ENCODE results near the gene RACGAP1. TPM values are rescaled to one million over a fixed set of nuclear protein-coding genes. Genes with fewer than 3 reads are reported as not detected.

The RACGAP1 gene
- total RNA-seq, 1 experiment from 2014 or later, result 78.6 TPM

DNA sequence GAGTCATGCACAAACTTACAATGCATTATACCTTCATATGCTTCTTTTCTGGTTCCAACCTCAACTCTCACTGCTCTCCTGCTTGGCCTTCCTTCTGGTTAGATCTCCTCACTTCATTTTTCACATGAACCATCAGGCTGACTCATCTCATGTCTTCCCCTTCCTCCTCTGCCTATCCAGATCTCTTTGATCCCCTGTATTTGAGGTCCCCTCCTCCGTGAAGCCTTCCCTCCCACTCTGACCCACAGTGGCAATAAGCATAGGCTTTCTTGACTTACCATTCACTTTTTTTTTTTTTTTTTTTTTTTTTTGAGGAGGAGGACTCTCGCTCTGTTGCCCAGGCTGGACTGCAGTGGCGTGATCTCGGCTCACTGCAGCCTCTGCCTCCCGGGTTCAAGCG, 17.4 kb upstream of the RACGAP1 start:
- Histone ChIP-seq H3K4me3 (ENCODE audit: low read length) (no peak overlapping the region), H2AFZ (ENCODE audit: low read length) (no peak overlapping the region), H3K36me3 (ENCODE audit: insufficient read depth, low read length) (no peaks in the 10 kb centered on the region), H3K79me2 (ENCODE audit: low read length) (no peaks in the 10 kb centered on the region), H3K27ac (ENCODE audit: low read length) (no peak overlapping the region), H4K20me1 (ENCODE audit: insufficient read depth, low read depth, low read length) (no peaks in the 10 kb centered on the region), H3K9me3 (ENCODE audit: low read length) (no peaks in the 10 kb centered on the region), H3K4me2 (ENCODE audit: low read depth, low read length, poor library complexity, severe bottlenecking) (no peak overlapping the region), H3K9me2 (replicated peaks; ENCODE audit: insufficient read depth, low read length) (no peaks in the 10 kb centered on the region), H3K9ac (ENCODE audit: low read length) (no peak overlapping the region), H3K27me3 (ENCODE audit: low read length) (no peaks in the 10 kb centered on the region), H3K4me1 (ENCODE audit: low read length) (peaks cover 5% of the 10 kb centered on the region)
- DNase-seq, result no peak

- H3K9me3 ChIP-seq (ENCODE audit: low read length), result no peaks in the 10 kb centered on the region
- no peak overlapping the region for H3K4me2 ChIP-seq (ENCODE audit: low read depth, low read length, poor library complexity, severe bottlenecking)
- H3K9me2 ChIP-seq (replicated peaks; ENCODE audit: insufficient read depth, low read length), result no peaks in the 10 kb centered on the region
- no peak overlapping the region for H3K27ac ChIP-seq (ENCODE audit: low read length)
- no peaks in the 10 kb centered on the region for H3K79me2 ChIP-seq (ENCODE audit: low read length)
- no peak overlapping the region for H3K4me3 ChIP-seq (ENCODE audit: low read length)
- H2AFZ ChIP-seq (ENCODE audit: low read length), result no peak overlapping the region
- H3K4me1 ChIP-seq (ENCODE audit: low read length), result peaks cover 2% of the 10 kb centered on the region
- no peak for DNase-seq
- H4K20me1 ChIP-seq (ENCODE audit: insufficient read depth, low read depth, low read length), result no peaks in the 10 kb centered on the region
- no peaks in the 10 kb centered on the region for H3K27me3 ChIP-seq (ENCODE audit: low read length)
- H3K36me3 ChIP-seq (ENCODE audit: insufficient read depth, low read length), result no peaks in the 10 kb centered on the region
- no peak overlapping the region for H3K9ac ChIP-seq (ENCODE audit: low read length)
These were observed 16.7 kb upstream of the RACGAP1 start for GRCh38 chr12:50041962-50042361.

- H3K9ac ChIP-seq (ENCODE audit: low read length), result no peak overlapping the region
- H3K9me2 ChIP-seq (replicated peaks; ENCODE audit: insufficient read depth, low read length), result no peaks in the 10 kb centered on the region
- no peak overlapping the region for H3K4me3 ChIP-seq (ENCODE audit: low read length)
- no peak for DNase-seq
- no peaks in the 10 kb centered on the region for H3K4me1 ChIP-seq (ENCODE audit: low read length)
- H3K9me3 ChIP-seq (ENCODE audit: low read length), result no peaks in the 10 kb centered on the region
- no peak overlapping the region for H3K27ac ChIP-seq (ENCODE audit: low read length)
- no peak overlapping the region for H3K4me2 ChIP-seq (ENCODE audit: low read depth, low read length, poor library complexity, severe bottlenecking)
- H3K27me3 ChIP-seq (ENCODE audit: low read length), result no peaks in the 10 kb centered on the region
- no peaks in the 10 kb centered on the region for H4K20me1 ChIP-seq (ENCODE audit: insufficient read depth, low read depth, low read length)
- no peaks in the 10 kb centered on the region for H3K36me3 ChIP-seq (ENCODE audit: insufficient read depth, low read length)
- H2AFZ ChIP-seq (ENCODE audit: low read length), result no peak overlapping the region
- H3K79me2 ChIP-seq (ENCODE audit: low read length), result no peaks in the 10 kb centered on the region
These were observed 16.0 kb upstream of the RACGAP1 start for GRCh38 chr12:50041062-50041860.

GRCh38 chr12:50040657-50041056, 15.4 kb upstream of the RACGAP1 start:
- no peaks in the 10 kb centered on the region for H4K20me1 ChIP-seq (ENCODE audit: insufficient read depth, low read depth, low read length)
- H3K9me3 ChIP-seq (ENCODE audit: low read length), result no peaks in the 10 kb centered on the region
- no peaks in the 10 kb centered on the region for H3K79me2 ChIP-seq (ENCODE audit: low read length)
- H3K4me2 ChIP-seq (ENCODE audit: low read depth, low read length, poor library complexity, severe bottlenecking), result no peak overlapping the region
- no peaks in the 10 kb centered on the region for H3K27me3 ChIP-seq (ENCODE audit: low read length)
- no peak for DNase-seq
- H3K27ac ChIP-seq (ENCODE audit: low read length), result no peak overlapping the region
- H3K36me3 ChIP-seq (ENCODE audit: insufficient read depth, low read length), result no peaks in the 10 kb centered on the region
- no peaks in the 10 kb centered on the region for H3K9me2 ChIP-seq (replicated peaks; ENCODE audit: insufficient read depth, low read length)
- H2AFZ ChIP-seq (ENCODE audit: low read length), result no peak overlapping the region
- H3K9ac ChIP-seq (ENCODE audit: low read length), result no peak overlapping the region
- H3K4me1 ChIP-seq (ENCODE audit: low read length), result no peaks in the 10 kb centered on the region
- H3K4me3 ChIP-seq (ENCODE audit: low read length), result no peak overlapping the region

- Histone ChIP-seq H4K20me1 (ENCODE audit: insufficient read depth, low read depth, low read length) (no peaks in the 10 kb centered on the region), H3K9me2 (replicated peaks; ENCODE audit: insufficient read depth, low read length) (no peaks in the 10 kb centered on the region), H3K36me3 (ENCODE audit: insufficient read depth, low read length) (no peaks in the 10 kb centered on the region), H3K9me3 (ENCODE audit: low read length) (no peaks in the 10 kb centered on the region), H3K4me3 (ENCODE audit: low read length) (no peak overlapping the region), H2AFZ (ENCODE audit: low read length) (no peak overlapping the region), H3K4me2 (ENCODE audit: low read depth, low read length, poor library complexity, severe bottlenecking) (no peak overlapping the region), H3K27ac (ENCODE audit: low read length) (no peak overlapping the region), H3K9ac (ENCODE audit: low read length) (no peak overlapping the region), H3K79me2 (ENCODE audit: low read length) (no peaks in the 10 kb centered on the region), H3K27me3 (ENCODE audit: low read length) (no peaks in the 10 kb centered on the region), H3K4me1 (ENCODE audit: low read length) (no peaks in the 10 kb centered on the region)
- peak; percentile 95 for DNase-seq
These were observed 14.0 kb upstream of the RACGAP1 start for GRCh38 chr12:50039151-50039835.

- no peaks in the 10 kb centered on the region for H3K79me2 ChIP-seq (ENCODE audit: low read length)
- no peaks in the 10 kb centered on the region for H3K36me3 ChIP-seq (ENCODE audit: insufficient read depth, low read length)
- H2AFZ ChIP-seq (ENCODE audit: low read length), result no peak overlapping the region
- H3K4me2 ChIP-seq (ENCODE audit: low read depth, low read length, poor library complexity, severe bottlenecking), result no peak overlapping the region
- H3K4me1 ChIP-seq (ENCODE audit: low read length), result no peaks in the 10 kb centered on the region
- H4K20me1 ChIP-seq (ENCODE audit: insufficient read depth, low read depth, low read length), result no peaks in the 10 kb centered on the region
- H3K4me3 ChIP-seq (ENCODE audit: low read length), result no peak overlapping the region
- no peaks in the 10 kb centered on the region for H3K27me3 ChIP-seq (ENCODE audit: low read length)
- DNase-seq, result no peak
- no peaks in the 10 kb centered on the region for H3K9me2 ChIP-seq (replicated peaks; ENCODE audit: insufficient read depth, low read length)
- no peaks in the 10 kb centered on the region for H3K9me3 ChIP-seq (ENCODE audit: low read length)
- no peak overlapping the region for H3K27ac ChIP-seq (ENCODE audit: low read length)
- H3K9ac ChIP-seq (ENCODE audit: low read length), result no peak overlapping the region
These were observed 13.0 kb upstream of the RACGAP1 start for GRCh38 chr12:50038336-50038735.

- no peak for DNase-seq
- Histone ChIP-seq H4K20me1 (ENCODE audit: insufficient read depth, low read depth, low read length) (no peaks in the 10 kb centered on the region), H2AFZ (ENCODE audit: low read length) (no peak overlapping the region), H3K4me3 (ENCODE audit: low read length) (no peak overlapping the region), H3K27ac (ENCODE audit: low read length) (no peak overlapping the region), H3K4me2 (ENCODE audit: low read depth, low read length, poor library complexity, severe bottlenecking) (no peak overlapping the region), H3K9ac (ENCODE audit: low read length) (no peak overlapping the region), H3K36me3 (ENCODE audit: insufficient read depth, low read length) (no peaks in the 10 kb centered on the region), H3K9me2 (replicated peaks; ENCODE audit: insufficient read depth, low read length) (no peaks in the 10 kb centered on the region), H3K27me3 (ENCODE audit: low read length) (no peaks in the 10 kb centered on the region), H3K79me2 (ENCODE audit: low read length) (no peaks in the 10 kb centered on the region), H3K9me3 (ENCODE audit: low read length) (no peaks in the 10 kb centered on the region), H3K4me1 (ENCODE audit: low read length) (no peaks in the 10 kb centered on the region)
These were observed 7.7 kb upstream of the RACGAP1 start for GRCh38 chr12:50032854-50033581.

DNA sequence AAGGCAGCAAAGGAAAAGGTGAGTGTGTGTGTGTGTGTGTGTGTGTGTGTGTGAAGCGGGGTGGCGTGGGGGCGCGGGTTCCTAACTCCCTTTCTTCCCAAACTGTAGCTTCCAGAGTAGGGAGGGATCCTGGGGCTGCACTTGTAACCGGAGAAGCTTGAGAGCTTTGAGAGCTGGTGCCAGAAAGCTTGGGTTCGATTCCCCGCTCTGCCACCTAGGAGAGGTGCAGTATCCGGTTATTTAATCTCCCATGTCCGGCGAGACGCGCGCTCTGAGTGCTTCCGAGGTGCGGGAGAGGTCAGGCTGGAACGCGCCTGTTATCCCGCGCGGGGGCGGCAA, 7.2 kb upstream of the RACGAP1 start:
- H3K27me3 ChIP-seq (ENCODE audit: low read length), result no peaks in the 10 kb centered on the region
- H3K9me3 ChIP-seq (ENCODE audit: low read length), result no peaks in the 10 kb centered on the region
- H3K4me2 ChIP-seq (ENCODE audit: low read depth, low read length, poor library complexity, severe bottlenecking), result no peak overlapping the region
- H3K79me2 ChIP-seq (ENCODE audit: low read length), result no peaks in the 10 kb centered on the region
- no peak overlapping the region for H3K4me3 ChIP-seq (ENCODE audit: low read length)
- no peaks in the 10 kb centered on the region for H3K9me2 ChIP-seq (replicated peaks; ENCODE audit: insufficient read depth, low read length)
- no peak for DNase-seq
- H3K27ac ChIP-seq (ENCODE audit: low read length), result no peak overlapping the region
- H3K36me3 ChIP-seq (ENCODE audit: insufficient read depth, low read length), result no peaks in the 10 kb centered on the region
- H3K9ac ChIP-seq (ENCODE audit: low read length), result no peak overlapping the region
- no peaks in the 10 kb centered on the region for H3K4me1 ChIP-seq (ENCODE audit: low read length)
- H4K20me1 ChIP-seq (ENCODE audit: insufficient read depth, low read depth, low read length), result no peaks in the 10 kb centered on the region
- H2AFZ ChIP-seq (ENCODE audit: low read length), result no peak overlapping the region

Data from Karpas-422 (cell line).